GM12878 (cell line): Measurements from ENCODE around the gene CDK11B. TPM values are rescaled to one million over a fixed set of nuclear protein-coding genes. Genes with fewer than 3 reads are reported as not detected.
A peak's percentile ranks its signal among the peaks of the same experiment; 100 is the strongest.

Experiments
- ASH2L ChIP-seq: fragments of 300-600, 200-600 bp; sonication (generic); IDR thresholded peaks from 2 replicates; pipeline ENCODE4 v1.6.1; 2017; ENCODE audit warnings: low read depth, mild to moderate bottlenecking, borderline replicate concordance
- BHLHE40 ChIP-seq, 2 experiments: fragments of 450-650 bp in 1 of 2; IDR thresholded peaks; 2 replicates each; pipeline ENCODE4 v1.6.1; 2011 to 2017; ENCODE audit warnings: low read depth in 2 of 2, borderline replicate concordance in 1 of 2, improper control_type of control experiment in 1 of 2, low read length in 1 of 2, mild to moderate bottlenecking in 1 of 2
- CHD2 ChIP-seq: IDR thresholded peaks from 2 replicates; pipeline ENCODE4 v1.6.1; 2011; ENCODE audit warnings: low read depth, low read length, improper control_type of control experiment, borderline replicate concordance
- IKZF1 ChIP-seq: fragments of 450-650 bp; conservative IDR thresholded peaks from 2 replicates; pipeline ENCODE4 v1.6.1; 2017; ENCODE audit warnings: antibody characterized with exemption, mild to moderate bottlenecking
- MEF2A ChIP-seq: IDR thresholded peaks from 2 replicates; pipeline ENCODE4 v1.6.1; 2011; ENCODE audit warnings: low read depth, mild to moderate bottlenecking, low read length, moderate library complexity; ENCODE audit not compliant: insufficient read depth
- NR2C1 ChIP-seq: fragments of 450-650 bp; IDR thresholded peaks from 2 replicates; pipeline ENCODE4 v1.6.1; 2017; ENCODE audit warnings: antibody characterized with exemption, mild to moderate bottlenecking, moderate library complexity
- RCOR1 ChIP-seq: conservative IDR thresholded peaks from 2 replicates; pipeline ENCODE4 v1.6.1; 2012; ENCODE audit warnings: low read depth, low read length, improper control_type of control experiment
- SMAD1 ChIP-seq: fragments of 450-650 bp; IDR thresholded peaks from 2 replicates; pipeline ENCODE4 v1.6.1; 2018; ENCODE audit warnings: mild to moderate bottlenecking, low read depth; ENCODE audit not compliant: partially characterized antibody
- SMC3 ChIP-seq: IDR thresholded peaks from 2 replicates; pipeline ENCODE4 v1.6.1; 2011; ENCODE audit warnings: low read length, improper control_type of control experiment, borderline replicate concordance
- ZBTB11 ChIP-seq: fragments of 450-650 bp; formaldehyde crosslinking; IDR thresholded peaks from 2 replicates; pipeline ENCODE4 v1.5.0; 2022; ENCODE audit warnings: mild to moderate bottlenecking, missing genetic modification characterization
- ZNF24 ChIP-seq: fragments of 450-650 bp; IDR thresholded peaks from 2 replicates; pipeline ENCODE4 v1.6.1; 2017; ENCODE audit warnings: antibody characterized with exemption, mild to moderate bottlenecking
- polyA plus RNA-seq, 11 experiments: library from polyadenylated mRNA; depleted of rRNA in 4 of 11; unstranded in 6 of 11; stranded (reverse) in 5 of 11; fragments of >200 nt; fragmentation: Nextera tagmentation in 4 of 11; fragmentation: Illumina TruSeq in 1 of 11; extraction: Ambion mirVana in 4 of 11; extraction: Trizol in 1 of 11; gene quantifications; 1 replicate in 1 of 11; 2 replicates in 10 of 11; pipeline versions ENCODE4 v1.2.1 to v1.2.3, GENCODE V29; 2011 to 2016; ENCODE audit warnings: inconsistent platforms in 2 of 11, missing spikeins in 2 of 11, low read depth in 1 of 11
- total RNA-seq, 4 experiments: library from RNA; depleted of rRNA in 3 of 4; stranded (reverse); fragments of >200 nt in 3 of 4; fragmentation: Illumina TruSeq in 1 of 4; extraction: Trizol in 1 of 4; gene quantifications; 2 replicates each; pipeline versions ENCODE4 v1.2.1 to v1.2.3, GENCODE V29; 2013 to 2021
- TF ChIP-seq, protein P1 (sequence below): fragments of 450-650 bp; IDR thresholded peaks from 2 replicates; pipeline ENCODE4 v1.6.1; 2017; ENCODE audit warnings: mild to moderate bottlenecking, moderate library complexity
- TF ChIP-seq, protein P2 (sequence below): fragments of 450-650 bp; IDR thresholded peaks from 2 replicates; pipeline ENCODE4 v1.6.1; 2017; ENCODE audit warnings: low read depth, mild to moderate bottlenecking, moderate library complexity

Gene CDK11B
- total and polyA plus RNA-seq, 10 of the 15 experiments (the other 5 are each of a cell fraction or from before 2014, with no cell fraction given): 3.2 to 30.9 (median 18.0) TPM

DNA sequence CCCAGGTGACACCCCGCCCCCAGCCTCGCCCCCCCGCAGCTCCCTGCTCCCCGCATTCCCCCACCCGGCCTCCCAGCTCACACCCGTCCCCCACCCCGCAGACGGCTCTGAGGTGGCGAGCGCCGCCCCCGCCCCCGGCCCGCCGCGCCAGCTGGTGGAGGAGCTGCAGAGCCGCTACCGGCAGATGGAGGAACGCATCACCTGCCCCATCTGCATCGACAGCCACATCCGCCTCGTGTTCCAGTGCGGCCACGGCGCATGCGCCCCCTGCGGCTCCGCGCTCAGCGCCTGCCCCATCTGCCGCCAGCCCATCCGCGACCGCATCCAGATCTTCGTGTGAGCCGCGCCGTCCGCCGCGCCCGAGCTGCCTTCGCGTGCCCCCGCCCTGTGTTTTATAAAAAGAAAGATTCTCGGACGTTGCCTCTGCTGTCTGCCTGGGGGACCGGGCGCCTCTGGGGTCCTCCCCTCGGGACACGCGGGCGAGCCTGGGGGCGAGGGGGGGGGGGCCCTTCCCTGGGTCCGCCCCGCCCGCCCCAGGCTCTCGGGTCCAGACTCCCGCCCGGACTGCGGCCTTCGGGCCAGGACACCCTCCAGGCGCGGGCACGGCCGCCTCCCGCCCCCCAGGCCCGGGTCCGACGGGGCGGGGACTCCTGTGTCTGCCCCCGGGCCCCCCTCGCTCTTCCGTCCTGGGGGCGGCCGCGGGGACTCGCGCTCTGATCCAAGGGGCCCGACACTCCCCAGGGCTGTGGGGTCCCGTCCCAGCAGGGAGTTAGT, 28.4 kb downstream of the CDK11B start (continued):
- TF ChIP-seq, protein P1, sequence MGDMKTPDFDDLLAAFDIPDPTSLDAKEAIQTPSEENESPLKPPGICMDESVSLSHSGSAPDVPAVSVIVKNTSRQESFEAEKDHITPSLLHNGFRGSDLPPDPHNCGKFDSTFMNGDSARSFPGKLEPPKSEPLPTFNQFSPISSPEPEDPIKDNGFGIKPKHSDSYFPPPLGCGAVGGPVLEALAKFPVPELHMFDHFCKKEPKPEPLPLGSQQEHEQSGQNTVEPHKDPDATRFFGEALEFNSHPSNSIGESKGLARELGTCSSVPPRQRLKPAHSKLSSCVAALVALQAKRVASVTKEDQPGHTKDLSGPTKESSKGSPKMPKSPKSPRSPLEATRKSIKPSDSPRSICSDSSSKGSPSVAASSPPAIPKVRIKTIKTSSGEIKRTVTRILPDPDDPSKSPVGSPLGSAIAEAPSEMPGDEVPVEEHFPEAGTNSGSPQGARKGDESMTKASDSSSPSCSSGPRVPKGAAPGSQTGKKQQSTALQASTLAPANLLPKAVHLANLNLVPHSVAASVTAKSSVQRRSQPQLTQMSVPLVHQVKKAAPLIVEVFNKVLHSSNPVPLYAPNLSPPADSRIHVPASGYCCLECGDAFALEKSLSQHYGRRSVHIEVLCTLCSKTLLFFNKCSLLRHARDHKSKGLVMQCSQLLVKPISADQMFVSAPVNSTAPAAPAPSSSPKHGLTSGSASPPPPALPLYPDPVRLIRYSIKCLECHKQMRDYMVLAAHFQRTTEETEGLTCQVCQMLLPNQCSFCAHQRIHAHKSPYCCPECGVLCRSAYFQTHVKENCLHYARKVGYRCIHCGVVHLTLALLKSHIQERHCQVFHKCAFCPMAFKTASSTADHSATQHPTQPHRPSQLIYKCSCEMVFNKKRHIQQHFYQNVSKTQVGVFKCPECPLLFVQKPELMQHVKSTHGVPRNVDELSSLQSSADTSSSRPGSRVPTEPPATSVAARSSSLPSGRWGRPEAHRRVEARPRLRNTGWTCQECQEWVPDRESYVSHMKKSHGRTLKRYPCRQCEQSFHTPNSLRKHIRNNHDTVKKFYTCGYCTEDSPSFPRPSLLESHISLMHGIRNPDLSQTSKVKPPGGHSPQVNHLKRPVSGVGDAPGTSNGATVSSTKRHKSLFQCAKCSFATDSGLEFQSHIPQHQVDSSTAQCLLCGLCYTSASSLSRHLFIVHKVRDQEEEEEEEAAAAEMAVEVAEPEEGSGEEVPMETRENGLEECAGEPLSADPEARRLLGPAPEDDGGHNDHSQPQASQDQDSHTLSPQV: 0 out of 2 replicates have a peak, but pooled peaks have one; percentile 8
- TF ChIP-seq SMAD1: no peak
- no peak for TF ChIP-seq RCOR1
- no peak for TF ChIP-seq NR2C1
- TF ChIP-seq MEF2A: no peak
- peak; percentile 52 to 87; a peak in 3 of 4 replicates for TF ChIP-seq BHLHE40 (IDR thresholded peaks at IDR 0.05; ENCODE audit: borderline replicate concordance in 1 of 2, low read depth in 2 of 2, low read length in 1 of 2)
- no peak for TF ChIP-seq SMC3
- no peak for TF ChIP-seq ZBTB11
- no peak for TF ChIP-seq ASH2L
- TF ChIP-seq, protein P2, sequence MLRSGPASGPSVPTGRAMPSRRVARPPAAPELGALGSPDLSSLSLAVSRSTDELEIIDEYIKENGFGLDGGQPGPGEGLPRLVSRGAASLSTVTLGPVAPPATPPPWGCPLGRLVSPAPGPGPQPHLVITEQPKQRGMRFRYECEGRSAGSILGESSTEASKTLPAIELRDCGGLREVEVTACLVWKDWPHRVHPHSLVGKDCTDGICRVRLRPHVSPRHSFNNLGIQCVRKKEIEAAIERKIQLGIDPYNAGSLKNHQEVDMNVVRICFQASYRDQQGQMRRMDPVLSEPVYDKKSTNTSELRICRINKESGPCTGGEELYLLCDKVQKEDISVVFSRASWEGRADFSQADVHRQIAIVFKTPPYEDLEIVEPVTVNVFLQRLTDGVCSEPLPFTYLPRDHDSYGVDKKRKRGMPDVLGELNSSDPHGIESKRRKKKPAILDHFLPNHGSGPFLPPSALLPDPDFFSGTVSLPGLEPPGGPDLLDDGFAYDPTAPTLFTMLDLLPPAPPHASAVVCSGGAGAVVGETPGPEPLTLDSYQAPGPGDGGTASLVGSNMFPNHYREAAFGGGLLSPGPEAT: no peak
- TF ChIP-seq IKZF1: peak; percentile 69
- TF ChIP-seq CHD2: 0 out of 2 replicates have a peak, but pooled peaks have one; percentile 38
- TF ChIP-seq ZNF24: no peak
